ENCODE measurements around the gene MGAM2. TPM values are rescaled to one million over a fixed set of nuclear protein-coding genes. Genes with fewer than 3 reads are reported as not detected.

Gene MGAM2
- total and polyA plus RNA-seq, 4 donors: 0.09 to 0.59 (median 0.11) TPM

DNA sequence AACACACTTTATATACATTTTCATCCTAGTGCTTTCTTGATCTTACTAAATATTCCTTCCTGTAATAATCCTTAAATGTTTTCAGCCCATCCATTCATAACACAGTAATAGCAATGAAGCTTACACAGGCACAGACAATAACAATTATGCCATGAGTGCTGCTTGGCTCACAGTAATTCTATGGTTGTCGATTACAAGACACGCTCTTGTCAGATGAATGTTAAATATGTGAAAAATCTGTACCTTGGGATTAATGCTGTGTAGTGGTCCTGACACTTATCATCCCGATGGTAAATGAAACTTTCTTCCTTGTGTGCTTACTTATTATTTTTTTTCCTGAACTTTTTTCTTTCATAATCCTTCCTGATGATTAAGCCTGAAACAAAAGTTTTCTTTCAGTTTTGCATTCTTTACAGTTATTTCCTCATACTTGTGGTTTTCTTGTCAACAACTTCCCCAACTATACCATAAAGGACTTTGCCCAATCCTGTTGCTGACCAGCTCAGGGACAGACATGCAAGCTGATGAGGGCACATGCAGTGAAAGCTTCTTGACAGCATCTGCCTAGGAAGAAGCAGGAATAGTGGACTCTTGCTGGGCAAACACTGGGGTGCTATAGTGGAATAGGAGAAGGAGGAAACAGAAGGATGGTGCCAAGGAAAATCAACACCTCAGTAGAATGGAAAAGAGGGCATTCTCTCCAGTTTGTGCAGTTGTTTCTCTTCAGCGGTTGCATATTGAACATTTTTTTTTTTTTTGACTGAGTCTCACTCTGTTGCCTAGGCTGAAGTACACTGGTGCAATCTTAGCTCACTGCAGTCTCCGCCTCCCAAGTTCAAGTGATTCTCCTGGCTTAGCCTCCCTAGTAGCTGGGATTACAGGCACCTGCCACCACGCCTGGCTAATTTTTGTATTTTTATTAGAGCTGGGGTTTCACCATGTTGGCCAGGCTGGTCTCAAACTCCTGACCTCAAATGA, 6.7 kb upstream of the MGAM2 start (continued):
- TF ChIP-seq, protein P1, sequence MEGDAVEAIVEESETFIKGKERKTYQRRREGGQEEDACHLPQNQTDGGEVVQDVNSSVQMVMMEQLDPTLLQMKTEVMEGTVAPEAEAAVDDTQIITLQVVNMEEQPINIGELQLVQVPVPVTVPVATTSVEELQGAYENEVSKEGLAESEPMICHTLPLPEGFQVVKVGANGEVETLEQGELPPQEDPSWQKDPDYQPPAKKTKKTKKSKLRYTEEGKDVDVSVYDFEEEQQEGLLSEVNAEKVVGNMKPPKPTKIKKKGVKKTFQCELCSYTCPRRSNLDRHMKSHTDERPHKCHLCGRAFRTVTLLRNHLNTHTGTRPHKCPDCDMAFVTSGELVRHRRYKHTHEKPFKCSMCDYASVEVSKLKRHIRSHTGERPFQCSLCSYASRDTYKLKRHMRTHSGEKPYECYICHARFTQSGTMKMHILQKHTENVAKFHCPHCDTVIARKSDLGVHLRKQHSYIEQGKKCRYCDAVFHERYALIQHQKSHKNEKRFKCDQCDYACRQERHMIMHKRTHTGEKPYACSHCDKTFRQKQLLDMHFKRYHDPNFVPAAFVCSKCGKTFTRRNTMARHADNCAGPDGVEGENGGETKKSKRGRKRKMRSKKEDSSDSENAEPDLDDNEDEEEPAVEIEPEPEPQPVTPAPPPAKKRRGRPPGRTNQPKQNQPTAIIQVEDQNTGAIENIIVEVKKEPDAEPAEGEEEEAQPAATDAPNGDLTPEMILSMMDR (IDR thresholded peaks at IDR 0.05; ENCODE audit: low read depth, low read length, missing input control): no peak
- no peak for TF ChIP-seq RAD21 (IDR thresholded peaks at IDR 0.05)
- no peak for TF ChIP-seq FOXA1 (IDR thresholded peaks at IDR 0.05)
- no peak for TF ChIP-seq MAX (IDR thresholded peaks at IDR 0.05)
- TF ChIP-seq, protein P2, sequence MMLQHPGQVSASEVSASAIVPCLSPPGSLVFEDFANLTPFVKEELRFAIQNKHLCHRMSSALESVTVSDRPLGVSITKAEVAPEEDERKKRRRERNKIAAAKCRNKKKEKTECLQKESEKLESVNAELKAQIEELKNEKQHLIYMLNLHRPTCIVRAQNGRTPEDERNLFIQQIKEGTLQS (IDR thresholded peaks at IDR 0.05): no peak

DNA sequence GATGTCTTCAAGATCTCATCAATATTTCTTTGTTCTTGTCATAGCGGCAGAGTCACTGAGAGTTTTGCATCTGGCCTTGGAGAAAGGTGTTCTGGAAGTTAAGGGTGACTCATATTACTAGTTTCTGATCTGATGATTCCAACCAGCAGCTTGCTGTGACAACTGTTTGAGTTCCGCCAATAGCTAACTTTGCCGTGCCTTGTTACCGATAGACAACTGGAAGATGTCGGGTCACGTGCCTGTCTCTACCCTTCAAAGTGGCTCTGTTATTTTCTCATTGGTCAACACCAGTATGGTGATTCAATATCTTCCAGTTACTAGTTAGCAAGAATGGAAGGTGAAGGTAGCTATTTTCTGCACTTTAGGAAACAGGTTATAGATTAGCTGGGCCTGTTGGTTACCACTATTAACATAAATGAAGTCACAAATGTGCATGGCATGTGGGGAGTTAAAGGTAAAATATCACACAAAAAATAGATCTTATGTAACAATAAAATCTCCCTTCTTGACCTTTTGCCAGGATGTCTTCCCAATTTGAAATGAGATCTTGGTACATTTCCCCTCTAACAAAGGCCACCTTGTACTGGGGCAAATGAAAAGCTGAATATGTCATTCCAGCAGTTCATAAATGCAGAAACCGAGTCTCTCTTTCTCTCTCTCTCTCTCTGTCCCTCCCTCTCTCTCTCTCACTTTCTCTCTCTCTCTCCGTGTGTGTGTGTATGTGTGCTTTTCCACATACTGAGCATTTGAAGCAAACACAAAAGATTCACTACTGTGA, 2.6 kb upstream of the MGAM2 start:
- 80% methylated on average over 8 of the region's 8 CpGs for WGBS
- no peak overlapping the region for H3K27ac ChIP-seq (ENCODE audit: low read depth in 1 of 2, low read length in 2 of 2)
- no peak overlapping the region for H3K9ac ChIP-seq (ENCODE audit: low read depth in 1 of 2, low read length in 2 of 2)
- H3K9me3 ChIP-seq (ENCODE audit: control insufficient read depth in 4 of 4, low read length in 3 of 4): no peaks in the 10 kb centered on the region
- H3K27me3 ChIP-seq (ENCODE audit: control insufficient read depth in 4 of 4, insufficient read depth in 4 of 4, low read length in 3 of 4): no peaks in the 10 kb centered on the region
- H3K36me3 ChIP-seq (ENCODE audit: control insufficient read depth in 4 of 4, insufficient read depth in 3 of 4, low read depth in 1 of 4, low read length in 3 of 4): no peaks in the 10 kb centered on the region
- DNase-seq (ENCODE audit: low spot score): no peak
- no peak overlapping the region for H3K4me3 ChIP-seq (ENCODE audit: low read depth in 1 of 3, low read length in 3 of 3)
- TF ChIP-seq, protein P1 (IDR thresholded peaks at IDR 0.05; ENCODE audit: low read depth, low read length, missing input control): no peak
- TF ChIP-seq NR2F2 (IDR thresholded peaks at IDR 0.05) (no peak), TAF1 (conservative IDR thresholded peaks at IDR 0.05) (no peak), HNF4A (conservative IDR thresholded peaks at IDR 0.05) (no peak), SP1 (IDR thresholded peaks at IDR 0.05) (no peak), RAD21 (IDR thresholded peaks at IDR 0.05) (no peak), FOXA2 (IDR thresholded peaks at IDR 0.05) (no peak), EGR1 (IDR thresholded peaks at IDR 0.05; ENCODE audit: low read depth in 2 of 2) (no peak), FOXA1 (IDR thresholded peaks at IDR 0.05) (no peak), RXRA (IDR thresholded peaks at IDR 0.05) (no peak), REST (IDR thresholded peaks at IDR 0.05) (no peak)
- TF ChIP-seq, protein P3, sequence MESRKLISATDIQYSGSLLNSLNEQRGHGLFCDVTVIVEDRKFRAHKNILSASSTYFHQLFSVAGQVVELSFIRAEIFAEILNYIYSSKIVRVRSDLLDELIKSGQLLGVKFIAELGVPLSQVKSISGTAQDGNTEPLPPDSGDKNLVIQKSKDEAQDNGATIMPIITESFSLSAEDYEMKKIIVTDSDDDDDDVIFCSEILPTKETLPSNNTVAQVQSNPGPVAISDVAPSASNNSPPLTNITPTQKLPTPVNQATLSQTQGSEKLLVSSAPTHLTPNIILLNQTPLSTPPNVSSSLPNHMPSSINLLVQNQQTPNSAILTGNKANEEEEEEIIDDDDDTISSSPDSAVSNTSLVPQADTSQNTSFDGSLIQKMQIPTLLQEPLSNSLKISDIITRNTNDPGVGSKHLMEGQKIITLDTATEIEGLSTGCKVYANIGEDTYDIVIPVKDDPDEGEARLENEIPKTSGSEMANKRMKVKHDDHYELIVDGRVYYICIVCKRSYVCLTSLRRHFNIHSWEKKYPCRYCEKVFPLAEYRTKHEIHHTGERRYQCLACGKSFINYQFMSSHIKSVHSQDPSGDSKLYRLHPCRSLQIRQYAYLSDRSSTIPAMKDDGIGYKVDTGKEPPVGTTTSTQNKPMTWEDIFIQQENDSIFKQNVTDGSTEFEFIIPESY (IDR thresholded peaks at IDR 0.05): no peak
- TF ChIP-seq, protein P2 (IDR thresholded peaks at IDR 0.05): no peak
- no peaks in the 10 kb centered on the region for H3K4me1 ChIP-seq (ENCODE audit: control insufficient read depth in 4 of 4, insufficient read depth in 4 of 4, low read length in 3 of 4)

Measured in liver (tissue), 9 donors.